ENCODE data around the gene BUB1B.
"Not testable (repeated sequence)": the region's sequence is repeated elsewhere in the genome, so short reads cannot be mapped to it uniquely, and the experiment has no call there.

GRCh38 chr15:40135846-40136450 lies 24.9 kb upstream of the BUB1B start:
- TF ChIP-seq SPI1, POLR2A, TAF1, POLR2AphosphoS5 (IDR thresholded peaks at IDR 0.05; ENCODE audit: low read depth, low read length): not testable (repeated sequence)

All from GM12891 (cell line).